Smooth muscle cell of the brain vasculature (primary cell): Measurements from ENCODE around the gene ITGB4.

Experiments
- DNase-seq: peaks from one replicate; pipeline ENCODE4 v3.0.0-alpha.2; 2012; ENCODE audit warnings: low read depth, low spot score

Gene ITGB4

GRCh38 chr17:75731086-75731715 lies 9.9 kb downstream of the ITGB4 start:
- DNase-seq, result no peak

GRCh38 chr17:75731716-75732498 lies 10.6 kb downstream of the ITGB4 start:
- no peak for DNase-seq

GRCh38 chr17:75733471-75733870 lies 12.2 kb downstream of the ITGB4 start:
- no peak for DNase-seq

GRCh38 chr17:75734674-75735294 lies 13.5 kb downstream of the ITGB4 start:
- no peak for DNase-seq

DNA sequence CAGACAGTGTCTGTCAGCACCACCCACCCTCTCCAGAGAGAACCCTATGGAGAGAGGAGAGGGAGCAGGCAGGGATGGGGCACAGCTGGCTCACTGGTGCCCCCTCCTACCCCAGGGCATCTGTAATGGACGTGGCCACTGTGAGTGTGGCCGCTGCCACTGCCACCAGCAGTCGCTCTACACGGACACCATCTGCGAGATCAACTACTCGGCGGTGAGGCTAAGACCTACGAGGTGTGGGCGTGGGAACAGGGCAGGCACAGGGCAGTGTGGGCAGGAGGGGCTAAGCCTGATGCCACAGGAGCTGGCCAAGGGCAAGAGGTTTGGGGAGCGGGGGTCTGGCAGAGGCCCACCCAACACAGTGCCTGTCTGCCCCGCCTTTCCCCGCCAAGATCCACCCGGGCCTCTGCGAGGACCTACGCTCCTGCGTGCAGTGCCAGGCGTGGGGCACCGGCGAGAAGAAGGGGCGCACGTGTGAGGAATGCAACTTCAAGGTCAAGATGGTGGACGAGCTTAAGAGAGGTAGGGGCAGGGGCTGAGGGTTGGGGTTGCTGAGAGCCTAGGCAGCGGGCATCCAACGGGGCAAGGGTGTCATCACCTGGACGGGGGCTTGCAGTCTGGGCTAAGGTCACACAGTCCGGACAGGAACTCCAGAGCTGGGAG lies 15.0 kb downstream of the ITGB4 start:
- DNase-seq, result no peak

GRCh38 chr17:75737133-75737962 lies 16.1 kb downstream of the ITGB4 start:
- no peak for DNase-seq

DNA sequence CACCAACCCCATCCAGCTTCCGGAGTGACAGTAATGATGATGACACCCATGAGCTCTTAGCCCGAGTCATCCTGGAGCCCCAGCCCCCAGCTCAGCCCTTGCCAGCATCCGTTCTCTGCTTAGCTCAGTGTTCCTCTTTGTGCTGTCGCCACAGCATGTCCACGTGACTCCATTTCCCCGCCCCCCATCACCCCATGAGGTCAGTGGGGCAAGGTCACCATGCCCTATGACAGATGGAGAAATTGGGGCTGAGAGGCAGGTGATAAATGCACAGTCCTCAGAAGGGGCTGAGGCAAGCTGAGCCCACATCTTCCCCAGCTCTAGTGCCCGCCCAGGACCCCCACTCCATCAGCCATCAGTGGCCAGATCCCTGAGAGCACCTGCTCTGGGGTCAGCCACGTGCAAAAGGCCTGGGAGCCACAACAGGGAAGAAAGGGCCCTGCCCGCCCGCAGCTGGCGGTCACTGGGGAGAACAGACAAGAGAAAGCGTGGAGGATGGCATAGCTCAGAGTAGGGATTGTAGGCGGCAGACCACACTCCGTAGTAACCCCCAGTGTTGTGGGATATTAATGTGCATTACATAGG lies 17.1 kb downstream of the ITGB4 start:
- no peak for DNase-seq

GRCh38 chr17:75739174-75739573 lies 17.9 kb downstream of the ITGB4 start:
- no peak for DNase-seq

- DNase-seq, result no peak
These were observed 18.5 kb downstream of the ITGB4 start for GRCh38 chr17:75739801-75740200.

DNA sequence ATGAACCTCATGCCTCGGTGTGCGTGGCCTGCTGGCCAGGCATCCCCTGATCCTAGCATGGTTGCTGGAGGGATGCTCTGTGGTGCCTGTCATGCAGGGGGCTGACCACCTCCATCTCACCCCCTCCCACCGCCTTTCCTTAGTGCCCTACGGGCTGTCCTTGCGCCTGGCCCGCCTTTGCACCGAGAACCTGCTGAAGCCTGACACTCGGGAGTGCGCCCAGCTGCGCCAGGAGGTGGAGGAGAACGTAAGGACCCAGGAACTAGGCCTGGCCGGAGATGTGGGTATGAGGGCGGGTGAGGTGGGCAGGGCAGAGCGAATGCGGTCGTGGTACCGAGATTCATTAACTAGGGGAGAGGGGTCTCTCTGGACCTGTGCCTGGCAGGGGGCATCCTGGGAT lies 19.0 kb downstream of the ITGB4 start:
- no peak for DNase-seq

- DNase-seq, result no peak
These were observed 19.4 kb downstream of the ITGB4 start for GRCh38 chr17:75740631-75741077.

- no peak for DNase-seq
These were observed 21.1 kb downstream of the ITGB4 start for GRCh38 chr17:75742337-75742736.

DNA sequence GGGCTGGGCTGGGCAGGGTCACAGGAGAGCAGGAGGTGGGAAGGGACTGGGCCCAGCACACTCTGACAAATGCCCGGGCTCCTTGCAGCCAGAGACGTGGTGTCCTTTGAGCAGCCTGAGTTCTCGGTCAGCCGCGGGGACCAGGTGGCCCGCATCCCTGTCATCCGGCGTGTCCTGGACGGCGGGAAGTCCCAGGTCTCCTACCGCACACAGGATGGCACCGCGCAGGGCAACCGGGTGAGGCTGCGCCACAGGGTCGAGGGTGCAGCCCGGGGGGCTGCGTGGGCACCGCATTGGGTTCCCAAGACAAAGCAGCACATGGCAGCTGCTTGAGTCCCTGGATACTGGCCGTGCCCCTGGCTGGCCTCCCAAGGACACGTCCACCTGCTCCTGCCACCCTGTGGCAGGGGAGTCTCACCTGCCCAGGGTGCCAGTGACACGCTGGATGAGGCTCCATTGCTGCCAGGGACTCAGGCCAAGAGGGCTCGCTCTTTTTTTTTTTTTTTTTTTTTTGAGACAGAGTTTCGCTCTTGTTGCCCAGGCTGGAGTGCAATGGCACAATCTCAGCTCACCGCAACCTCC lies 22.5 kb downstream of the ITGB4 start:
- DNase-seq, result no peak

- no peak for DNase-seq
These were observed 27.4 kb downstream of the ITGB4 start for GRCh38 chr17:75748706-75749105.

DNA sequence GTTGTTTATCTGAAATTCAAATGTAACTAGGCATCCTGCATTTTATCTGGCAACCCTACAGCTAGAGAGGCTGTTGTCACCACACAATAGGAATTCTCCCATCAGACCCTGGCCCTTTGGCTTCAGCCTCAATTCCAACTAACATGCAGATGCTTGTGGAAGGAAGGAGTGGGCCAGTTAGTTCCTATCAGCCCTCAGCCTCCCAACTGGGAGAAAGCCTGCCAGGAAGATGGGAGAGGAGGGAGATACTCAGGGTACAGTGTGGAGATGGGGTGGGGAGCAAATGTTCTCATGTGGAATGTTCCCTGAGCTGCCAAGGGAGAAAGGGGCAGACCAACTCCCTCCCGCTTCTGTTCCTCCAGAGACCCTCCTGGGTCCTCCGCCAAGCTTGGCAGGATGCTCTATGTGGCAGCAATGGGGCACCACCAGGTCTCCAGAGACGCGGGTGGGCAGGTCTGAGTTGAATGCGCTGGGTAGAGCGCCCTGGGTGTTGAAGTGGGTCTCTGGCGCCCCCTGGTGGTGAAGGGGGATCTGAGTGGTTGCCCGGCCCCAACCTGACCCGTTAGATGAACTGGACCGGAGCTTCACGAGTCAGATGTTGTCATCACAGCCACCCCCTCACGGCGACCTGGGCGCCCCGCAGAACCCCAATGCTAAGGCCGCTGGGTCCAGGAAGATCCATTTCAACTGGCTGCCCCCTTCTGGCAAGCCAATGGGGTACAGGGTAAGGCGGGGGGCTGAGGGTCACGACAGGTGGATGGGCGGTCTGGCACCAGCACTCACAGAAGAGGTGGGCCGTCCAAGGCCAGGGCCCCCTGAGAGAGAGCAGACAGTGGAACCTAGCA lies 28.5 kb downstream of the ITGB4 start:
- peak; percentile 39 for DNase-seq

GRCh38 chr17:75750661-75751423 lies 29.6 kb downstream of the ITGB4 start:
- DNase-seq, result no peak

GRCh38 chr17:75751676-75752404 lies 30.6 kb downstream of the ITGB4 start:
- DNase-seq, result no peak

DNA sequence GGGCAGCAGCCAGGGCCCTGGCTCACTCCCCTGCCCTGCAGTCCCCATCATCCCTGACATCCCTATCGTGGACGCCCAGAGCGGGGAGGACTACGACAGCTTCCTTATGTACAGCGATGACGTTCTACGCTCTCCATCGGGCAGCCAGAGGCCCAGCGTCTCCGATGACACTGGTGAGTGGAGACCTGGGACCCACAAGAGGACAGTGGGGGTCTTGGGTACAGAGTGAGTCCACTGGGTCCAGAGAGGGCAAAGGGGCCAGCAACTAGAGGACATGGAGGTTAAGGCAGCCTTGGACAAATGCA lies 31.1 kb downstream of the ITGB4 start:
- no peak for DNase-seq
